SK-N-SH (cell line): ENCODE measurements around the gene CSTPP1. TPM values are rescaled to one million over a fixed set of nuclear protein-coding genes. Genes with fewer than 3 reads are reported as not detected.

Experiments used
- CTCF ChIA-PET: fragments of 300-600, 350-600 bp; formaldehyde crosslinking; extraction: SDS; loops from one replicate; lab custom pipeline; 2021; lab: Yijun Ruan, JAX
- POLR2A ChIA-PET: fragments of 350-600 bp; sonication (Branson Sonifier 250); formaldehyde crosslinking; extraction: SDS; loops from one replicate; lab custom pipeline; 2020; ENCODE audit warnings: antibody characterized with exemption, inconsistent platforms; lab: Yijun Ruan, JAX
- DNase-seq: peaks from one replicate; pipeline ENCODE4 v3.0.0; 2012
- H2AFZ ChIP-seq: fragments of 200-600 bp; sonication (generic); 2 replicates; pipeline ENCODE4 v1.8.1; 2016; ENCODE audit warnings: antibody characterized with exemption, mild to moderate bottlenecking, low read depth
- H3F3A ChIP-seq: fragments of 200-600 bp; sonication (generic); replicated peaks from 2 replicates; pipeline ENCODE3; 2016; ENCODE audit warnings: antibody characterized with exemption, mild to moderate bottlenecking; ENCODE audit not compliant: insufficient read depth
- H3K27ac ChIP-seq, 2 experiments: fragments of 200-500 bp in 1 of 2; fragments of 200-600 bp in 1 of 2; sonication (Bioruptor generic) in 1 of 2; sonication (generic), shearing (Covaris generic) in 1 of 2; 2 replicates each; pipeline versions ENCODE4 v1.5.1 to v1.6.1; 2014 to 2016; ENCODE audit warnings: low read depth in 2 of 2, inconsistent platforms in 1 of 2, low read length in 1 of 2, mild to moderate bottlenecking in 1 of 2, mixed read lengths in 1 of 2
- H3K27me3 ChIP-seq: fragments of 200-600 bp; sonication (generic), shearing (Covaris generic); 2 replicates; pipeline ENCODE4 v1.6.1; 2016; ENCODE audit warnings: mixed run types; ENCODE audit not compliant: insufficient read depth
- H3K36me3 ChIP-seq, 2 experiments: fragments of 200-500 bp in 1 of 2; fragments of 200-600 bp in 1 of 2; sonication (Bioruptor generic) in 1 of 2; sonication (generic) in 1 of 2; replicated peaks in 1 of 2; 2 replicates each; pipeline versions ENCODE3 to v1.5.1; 2014 to 2016; ENCODE audit warnings: low read length in 1 of 2, mild to moderate bottlenecking in 1 of 2; ENCODE audit not compliant: insufficient read depth in 2 of 2, control insufficient read depth in 1 of 2
- H3K4me1 ChIP-seq, 2 experiments: fragments of 200-500 bp in 1 of 2; fragments of 200-600 bp in 1 of 2; sonication (Bioruptor generic) in 1 of 2; sonication (generic), shearing (Covaris generic) in 1 of 2; 2 replicates each; pipeline versions ENCODE4 v1.5.1 to v1.6.1; 2014 to 2016; ENCODE audit warnings: low read depth in 1 of 2, low read length in 1 of 2, mixed run types in 1 of 2; ENCODE audit not compliant: insufficient read depth in 2 of 2, control insufficient read depth in 1 of 2
- H3K4me2 ChIP-seq: fragments of 200-600 bp; sonication (generic), shearing (Covaris generic); 2 replicates; pipeline ENCODE4 v1.6.1; 2017; ENCODE audit warnings: mixed run types
- H3K4me3 ChIP-seq, 2 experiments: fragments of 200-500 bp in 1 of 2; fragments of 200-600 bp in 1 of 2; sonication (Bioruptor generic) in 1 of 2; sonication (generic), shearing (Covaris generic) in 1 of 2; 2 replicates each; pipeline versions ENCODE4 v1.5.1 to v1.8.1; 2014 to 2016; ENCODE audit warnings: low read depth in 2 of 2, inconsistent platforms in 1 of 2, low read length in 1 of 2, mild to moderate bottlenecking in 1 of 2, mixed read lengths in 1 of 2, moderate library complexity in 1 of 2
- H3K79me2 ChIP-seq: fragments of 200-600 bp; sonication (generic); 2 replicates; pipeline ENCODE4 v1.8.1; 2017; ENCODE audit warnings: mild to moderate bottlenecking; ENCODE audit not compliant: insufficient read depth
- H3K9ac ChIP-seq: fragments of 200-600 bp; sonication (generic); 2 replicates; pipeline ENCODE4 v1.6.1; 2017; ENCODE audit warnings: mixed run types
- H3K9me2 ChIP-seq: fragments of 200-600 bp; sonication (generic); 2 replicates; pipeline ENCODE4 v1.6.1; 2017; ENCODE audit warnings: mixed run types
- H3K9me3 ChIP-seq: fragments of 200-600 bp; sonication (generic); 2 replicates; pipeline ENCODE4 v1.6.1; 2017; ENCODE audit warnings: mixed run types, mild to moderate bottlenecking, moderate library complexity
- H4K20me1 ChIP-seq: fragments of 200-600 bp; sonication (generic); 2 replicates; pipeline ENCODE4 v1.6.1; 2017; ENCODE audit warnings: mild to moderate bottlenecking, mixed run types; ENCODE audit not compliant: insufficient read depth
- CHD2 ChIP-seq: fragments of 150-350 bp; IDR thresholded peaks from 2 replicates; pipeline ENCODE4 v1.6.1; 2018; ENCODE audit warnings: low read length; ENCODE audit not compliant: partially characterized antibody
- EZH2phosphoT487 ChIP-seq: fragments of 200-600 bp; sonication (generic); IDR thresholded peaks from 2 replicates; pipeline ENCODE4 v1.6.1; 2017; ENCODE audit warnings: low read depth, mixed run types, mild to moderate bottlenecking, antibody characterized with exemption, moderate library complexity, borderline replicate concordance
- FOXM1 ChIP-seq: IDR thresholded peaks from 2 replicates; pipeline ENCODE4 v1.4.0; 2012; ENCODE audit warnings: low read depth, mild to moderate bottlenecking
- IRF3 ChIP-seq: fragments of 150-350 bp; IDR thresholded peaks from 2 replicates; pipeline ENCODE4 v1.6.1; 2016; ENCODE audit warnings: mild to moderate bottlenecking, low read depth, low read length
- JUND ChIP-seq: IDR thresholded peaks from 2 replicates; pipeline ENCODE4 v1.4.0; 2012
- MEF2A ChIP-seq: IDR thresholded peaks from 2 replicates; pipeline ENCODE4 v1.4.0; 2012; ENCODE audit warnings: low read depth, borderline replicate concordance
- MXI1 ChIP-seq: IDR thresholded peaks from 2 replicates; pipeline ENCODE4 v1.6.1; 2012; ENCODE audit warnings: mild to moderate bottlenecking, low read depth, low read length, improper control_type of control experiment
- POLR2AphosphoS5 ChIP-seq: IDR thresholded peaks from 2 replicates; pipeline ENCODE4 v1.6.1; 2012; ENCODE audit warnings: low read depth, low read length
- RCOR1 ChIP-seq: fragments of 150-350 bp; IDR thresholded peaks from 2 replicates; pipeline ENCODE4 v1.6.1; 2017; ENCODE audit warnings: antibody characterized with exemption, low read length
- SMC3 ChIP-seq: IDR thresholded peaks from 2 replicates; pipeline ENCODE4 v1.6.1; 2012; ENCODE audit warnings: low read depth, low read length, improper control_type of control experiment
- TEAD4 ChIP-seq: IDR thresholded peaks from 2 replicates; pipeline ENCODE4 v1.4.0; 2012; ENCODE audit warnings: mild to moderate bottlenecking, borderline replicate concordance; ENCODE audit not compliant: insufficient read depth
- YY1 ChIP-seq: IDR thresholded peaks from 2 replicates; pipeline ENCODE4 v1.4.0; 2012; ENCODE audit warnings: low read depth, mild to moderate bottlenecking
- WGBS: methylation state at CpG from one replicate; pipeline ENCODE4 v1.1.6; 2017; ENCODE audit warnings: low lambda C conversion rate; 5-methylcytosine and 5-hydroxymethylcytosine counted together
- polyA plus RNA-seq, 3 experiments: library from polyadenylated mRNA; depleted of rRNA; stranded (reverse); fragments of >200 nt; gene quantifications; 2 replicates each; pipeline ENCODE4 v1.2.3, GENCODE V29; 2012
- TF ChIP-seq, protein P1 (sequence below): IDR thresholded peaks from 2 replicates; pipeline ENCODE4 v1.4.0; 2012; ENCODE audit warnings: low read depth, borderline replicate concordance
- TF ChIP-seq, protein P2 (sequence below): IDR thresholded peaks from 2 replicates; pipeline ENCODE4; 2012
- TF ChIP-seq, protein P3 (sequence below): fragments of 150-350 bp; IDR thresholded peaks from 2 replicates; pipeline ENCODE4 v1.6.1; 2017; ENCODE audit warnings: antibody characterized with exemption, low read length, low read depth, borderline replicate concordance
- TF ChIP-seq, protein P4 (sequence below): IDR thresholded peaks from 2 replicates; pipeline ENCODE4 v1.6.1; 2012; ENCODE audit warnings: mild to moderate bottlenecking, low read depth, low read length, moderate library complexity
- TF ChIP-seq, protein P5 (sequence below): IDR thresholded peaks from 2 replicates; pipeline ENCODE4 v1.4.0; 2012; ENCODE audit warnings: low read depth
- TF ChIP-seq, protein P6 (sequence below): IDR thresholded peaks from 2 replicates; pipeline ENCODE4 v1.4.0; 2012; ENCODE audit warnings: low read depth, borderline replicate concordance

CSTPP1 gene
- polyA plus RNA-seq, 1 of the 3 experiments (the other 2 are of a cell fraction) = 85.7 TPM

GRCh38 chr11:46892109-46892508 lies 44.5 kb upstream of the CSTPP1 start:
- ChIA-PET POLR2A (no interaction called here), CTCF (interaction anchor here (0.8 to 7.3 kb wide), 7 partner anchors 24 to 286 kb away, joined by 3 to 94 read pairs (median 5); no protein-coding TSS in a partner anchor)
- DNase-seq = no peak
- Histone ChIP-seq H3F3A (peaks cover 3% of the 10 kb centered on the region), H3K36me3 (no peaks in the 10 kb centered on the region), H3K27ac (no peak overlapping the region), H3K4me3 (no peak overlapping the region), H3K4me1 (no peaks in the 10 kb centered on the region), H3K9ac (no peak overlapping the region), H3K79me2 (no peaks in the 10 kb centered on the region), H3K9me2 (no peaks in the 10 kb centered on the region), H3K4me2 (no peak overlapping the region), H2AFZ (no peak overlapping the region), H3K27me3 (no peaks in the 10 kb centered on the region), H4K20me1 (no peaks in the 10 kb centered on the region), H3K9me3 (no peaks in the 10 kb centered on the region)
- 96% methylated on average over 2 of the region's 2 CpGs for WGBS
- TF ChIP-seq, protein P1, sequence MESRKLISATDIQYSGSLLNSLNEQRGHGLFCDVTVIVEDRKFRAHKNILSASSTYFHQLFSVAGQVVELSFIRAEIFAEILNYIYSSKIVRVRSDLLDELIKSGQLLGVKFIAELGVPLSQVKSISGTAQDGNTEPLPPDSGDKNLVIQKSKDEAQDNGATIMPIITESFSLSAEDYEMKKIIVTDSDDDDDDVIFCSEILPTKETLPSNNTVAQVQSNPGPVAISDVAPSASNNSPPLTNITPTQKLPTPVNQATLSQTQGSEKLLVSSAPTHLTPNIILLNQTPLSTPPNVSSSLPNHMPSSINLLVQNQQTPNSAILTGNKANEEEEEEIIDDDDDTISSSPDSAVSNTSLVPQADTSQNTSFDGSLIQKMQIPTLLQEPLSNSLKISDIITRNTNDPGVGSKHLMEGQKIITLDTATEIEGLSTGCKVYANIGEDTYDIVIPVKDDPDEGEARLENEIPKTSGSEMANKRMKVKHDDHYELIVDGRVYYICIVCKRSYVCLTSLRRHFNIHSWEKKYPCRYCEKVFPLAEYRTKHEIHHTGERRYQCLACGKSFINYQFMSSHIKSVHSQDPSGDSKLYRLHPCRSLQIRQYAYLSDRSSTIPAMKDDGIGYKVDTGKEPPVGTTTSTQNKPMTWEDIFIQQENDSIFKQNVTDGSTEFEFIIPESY = no peak
- TF ChIP-seq MEF2A (no peak), MXI1 (no peak), SMC3 (no peak), FOXM1 (no peak), TEAD4 (no peak), CHD2 (no peak), EZH2phosphoT487 (no peak)
- TF ChIP-seq, protein P2, sequence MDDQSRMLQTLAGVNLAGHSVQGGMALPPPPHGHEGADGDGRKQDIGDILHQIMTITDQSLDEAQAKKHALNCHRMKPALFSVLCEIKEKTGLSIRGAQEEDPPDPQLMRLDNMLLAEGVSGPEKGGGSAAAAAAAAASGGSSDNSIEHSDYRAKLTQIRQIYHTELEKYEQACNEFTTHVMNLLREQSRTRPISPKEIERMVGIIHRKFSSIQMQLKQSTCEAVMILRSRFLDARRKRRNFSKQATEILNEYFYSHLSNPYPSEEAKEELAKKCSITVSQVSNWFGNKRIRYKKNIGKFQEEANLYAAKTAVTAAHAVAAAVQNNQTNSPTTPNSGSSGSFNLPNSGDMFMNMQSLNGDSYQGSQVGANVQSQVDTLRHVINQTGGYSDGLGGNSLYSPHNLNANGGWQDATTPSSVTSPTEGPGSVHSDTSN = no peak

- Histone ChIP-seq H2AFZ (no peak overlapping the region), H3K9ac (no peak overlapping the region), H4K20me1 (no peaks in the 10 kb centered on the region), H3K4me2 (no peak overlapping the region), H3K4me1 (no peaks in the 10 kb centered on the region), H3K9me3 (no peaks in the 10 kb centered on the region), H3K27ac (no peak overlapping the region), H3F3A (peaks cover 3% of the 10 kb centered on the region), H3K27me3 (no peaks in the 10 kb centered on the region), H3K9me2 (no peaks in the 10 kb centered on the region), H3K79me2 (no peaks in the 10 kb centered on the region), H3K4me3 (no peak overlapping the region), H3K36me3 (no peaks in the 10 kb centered on the region)
- CTCF ChIA-PET = interaction anchor here (0.8 to 7.3 kb wide), 4 partner anchors 23 to 269 kb away, joined by 3 to 94 read pairs (median 8); no protein-coding TSS in a partner anchor
- no peak for DNase-seq
- POLR2A ChIA-PET = interaction anchor here (0.7 kb wide), 1 partner anchor 21 kb away, joined by 3 read pairs; no protein-coding TSS in a partner anchor
- 94% methylated on average over 8 of the region's 9 CpGs for WGBS
- TF ChIP-seq, protein P3, sequence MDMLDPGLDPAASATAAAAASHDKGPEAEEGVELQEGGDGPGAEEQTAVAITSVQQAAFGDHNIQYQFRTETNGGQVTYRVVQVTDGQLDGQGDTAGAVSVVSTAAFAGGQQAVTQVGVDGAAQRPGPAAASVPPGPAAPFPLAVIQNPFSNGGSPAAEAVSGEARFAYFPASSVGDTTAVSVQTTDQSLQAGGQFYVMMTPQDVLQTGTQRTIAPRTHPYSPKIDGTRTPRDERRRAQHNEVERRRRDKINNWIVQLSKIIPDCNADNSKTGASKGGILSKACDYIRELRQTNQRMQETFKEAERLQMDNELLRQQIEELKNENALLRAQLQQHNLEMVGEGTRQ = no peak
- TF ChIP-seq TEAD4 (no peak), POLR2AphosphoS5 (no peak), MXI1 (no peak), RCOR1 (no peak), JUND (no peak), YY1 (no peak), IRF3 (no peak)
- TF ChIP-seq, protein P4, sequence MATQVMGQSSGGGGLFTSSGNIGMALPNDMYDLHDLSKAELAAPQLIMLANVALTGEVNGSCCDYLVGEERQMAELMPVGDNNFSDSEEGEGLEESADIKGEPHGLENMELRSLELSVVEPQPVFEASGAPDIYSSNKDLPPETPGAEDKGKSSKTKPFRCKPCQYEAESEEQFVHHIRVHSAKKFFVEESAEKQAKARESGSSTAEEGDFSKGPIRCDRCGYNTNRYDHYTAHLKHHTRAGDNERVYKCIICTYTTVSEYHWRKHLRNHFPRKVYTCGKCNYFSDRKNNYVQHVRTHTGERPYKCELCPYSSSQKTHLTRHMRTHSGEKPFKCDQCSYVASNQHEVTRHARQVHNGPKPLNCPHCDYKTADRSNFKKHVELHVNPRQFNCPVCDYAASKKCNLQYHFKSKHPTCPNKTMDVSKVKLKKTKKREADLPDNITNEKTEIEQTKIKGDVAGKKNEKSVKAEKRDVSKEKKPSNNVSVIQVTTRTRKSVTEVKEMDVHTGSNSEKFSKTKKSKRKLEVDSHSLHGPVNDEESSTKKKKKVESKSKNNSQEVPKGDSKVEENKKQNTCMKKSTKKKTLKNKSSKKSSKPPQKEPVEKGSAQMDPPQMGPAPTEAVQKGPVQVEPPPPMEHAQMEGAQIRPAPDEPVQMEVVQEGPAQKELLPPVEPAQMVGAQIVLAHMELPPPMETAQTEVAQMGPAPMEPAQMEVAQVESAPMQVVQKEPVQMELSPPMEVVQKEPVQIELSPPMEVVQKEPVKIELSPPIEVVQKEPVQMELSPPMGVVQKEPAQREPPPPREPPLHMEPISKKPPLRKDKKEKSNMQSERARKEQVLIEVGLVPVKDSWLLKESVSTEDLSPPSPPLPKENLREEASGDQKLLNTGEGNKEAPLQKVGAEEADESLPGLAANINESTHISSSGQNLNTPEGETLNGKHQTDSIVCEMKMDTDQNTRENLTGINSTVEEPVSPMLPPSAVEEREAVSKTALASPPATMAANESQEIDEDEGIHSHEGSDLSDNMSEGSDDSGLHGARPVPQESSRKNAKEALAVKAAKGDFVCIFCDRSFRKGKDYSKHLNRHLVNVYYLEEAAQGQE = no peak
- TF ChIP-seq, protein P5, sequence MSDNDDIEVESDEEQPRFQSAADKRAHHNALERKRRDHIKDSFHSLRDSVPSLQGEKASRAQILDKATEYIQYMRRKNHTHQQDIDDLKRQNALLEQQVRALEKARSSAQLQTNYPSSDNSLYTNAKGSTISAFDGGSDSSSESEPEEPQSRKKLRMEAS = no peak
- TF ChIP-seq, protein P6, sequence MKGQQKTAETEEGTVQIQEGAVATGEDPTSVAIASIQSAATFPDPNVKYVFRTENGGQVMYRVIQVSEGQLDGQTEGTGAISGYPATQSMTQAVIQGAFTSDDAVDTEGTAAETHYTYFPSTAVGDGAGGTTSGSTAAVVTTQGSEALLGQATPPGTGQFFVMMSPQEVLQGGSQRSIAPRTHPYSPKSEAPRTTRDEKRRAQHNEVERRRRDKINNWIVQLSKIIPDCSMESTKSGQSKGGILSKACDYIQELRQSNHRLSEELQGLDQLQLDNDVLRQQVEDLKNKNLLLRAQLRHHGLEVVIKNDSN = no peak
These were observed 43.7 kb upstream of the CSTPP1 start for GRCh38 chr11:46892838-46893237.
